WTC11 (cell line): ENCODE results near the gene DSTN.

Experiments used
- CBFB ChIP-seq: sonication (generic); formaldehyde crosslinking; IDR thresholded peaks from 2 replicates; pipeline ENCODE4 v1.8.1; 2022; ENCODE audit warnings: mild to moderate bottlenecking, low read depth, missing genetic modification reagents
- FOXJ3 ChIP-seq: sonication (generic); formaldehyde crosslinking; IDR thresholded peaks from 2 replicates; pipeline ENCODE4 v1.9.0; 2021; ENCODE audit warnings: missing genetic modification reagents, mild to moderate bottlenecking, borderline replicate concordance
- SMAD4 ChIP-seq: sonication (generic); formaldehyde crosslinking; IDR thresholded peaks from 2 replicates; pipeline ENCODE4 v1.8.0; 2022; ENCODE audit warnings: mild to moderate bottlenecking, missing genetic modification reagents
- SP1 ChIP-seq: sonication (generic); formaldehyde crosslinking; conservative IDR thresholded peaks from 2 replicates; pipeline ENCODE4 v1.8.1; 2022; ENCODE audit warnings: missing genetic modification reagents
- TCF7 ChIP-seq: sonication (generic); formaldehyde crosslinking; IDR thresholded peaks from 2 replicates; pipeline ENCODE4 v1.8.0; 2022; ENCODE audit warnings: mild to moderate bottlenecking, low read depth, missing genetic modification reagents, moderate library complexity
- ZNF232 ChIP-seq: sonication (generic); formaldehyde crosslinking; IDR thresholded peaks from 2 replicates; pipeline ENCODE4 v1.8.0; 2022; ENCODE audit warnings: mild to moderate bottlenecking, missing genetic modification reagents
- ZNF317 ChIP-seq: sonication (generic); formaldehyde crosslinking; IDR thresholded peaks from 2 replicates; pipeline ENCODE4 v1.8.1; 2023; ENCODE audit warnings: low read depth, mild to moderate bottlenecking, moderate library complexity, missing genetic modification reagents, borderline replicate concordance
- TF ChIP-seq, protein P1 (sequence below): sonication (generic); formaldehyde crosslinking; IDR thresholded peaks from 2 replicates; pipeline ENCODE4 v1.8.1; 2022; ENCODE audit warnings: low read depth, mild to moderate bottlenecking, moderate library complexity, missing genetic modification reagents, borderline replicate concordance
- TF ChIP-seq, protein P2 (sequence below): fragments of 200-600 bp; IDR thresholded peaks from 2 replicates; pipeline ENCODE4 v1.8.0; 2022; ENCODE audit warnings: antibody characterized with exemption
- TF ChIP-seq, protein P3 (sequence below): sonication (generic); formaldehyde crosslinking; IDR thresholded peaks from 2 replicates; pipeline ENCODE4 v1.8.0; 2022; ENCODE audit warnings: mild to moderate bottlenecking, missing genetic modification reagents
- TF ChIP-seq, protein P4 (sequence below): sonication (generic); formaldehyde crosslinking; IDR thresholded peaks from 2 replicates; pipeline ENCODE4 v1.8.1; 2023; ENCODE audit warnings: mild to moderate bottlenecking, missing genetic modification reagents
- TF ChIP-seq, protein P5 (sequence below): sonication (generic); formaldehyde crosslinking; IDR thresholded peaks from 2 replicates; pipeline ENCODE4 v1.8.1; 2023; ENCODE audit warnings: mild to moderate bottlenecking, missing genetic modification reagents

DNA sequence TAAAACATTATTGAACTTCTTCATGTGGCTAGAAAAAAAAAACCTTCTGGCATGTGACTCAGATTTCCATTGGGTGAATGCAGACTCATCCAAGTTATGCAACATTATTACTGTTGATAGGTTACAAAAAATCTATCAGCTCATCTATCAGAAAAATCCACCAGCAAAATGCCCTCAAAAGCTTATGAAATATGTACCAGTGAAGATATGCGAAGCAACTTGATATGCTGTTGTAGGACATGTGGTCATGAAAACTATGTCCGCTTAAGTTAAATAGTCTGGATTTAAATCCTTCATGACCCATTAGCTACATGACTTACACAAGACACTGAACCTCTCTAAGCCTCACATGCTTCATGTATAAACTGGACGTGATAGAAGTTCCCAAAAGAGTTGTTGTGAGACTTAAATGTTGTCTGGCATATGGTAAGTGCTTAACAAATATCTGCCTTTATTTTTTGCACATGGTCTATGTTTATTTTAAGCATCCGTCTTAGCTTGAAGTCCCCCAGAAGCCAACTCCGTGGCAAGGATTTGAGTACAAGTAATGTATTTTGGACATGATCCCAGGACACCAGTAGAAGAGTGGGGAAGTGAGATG is 26.2 kb upstream of the DSTN start:
- TF ChIP-seq, protein P1, sequence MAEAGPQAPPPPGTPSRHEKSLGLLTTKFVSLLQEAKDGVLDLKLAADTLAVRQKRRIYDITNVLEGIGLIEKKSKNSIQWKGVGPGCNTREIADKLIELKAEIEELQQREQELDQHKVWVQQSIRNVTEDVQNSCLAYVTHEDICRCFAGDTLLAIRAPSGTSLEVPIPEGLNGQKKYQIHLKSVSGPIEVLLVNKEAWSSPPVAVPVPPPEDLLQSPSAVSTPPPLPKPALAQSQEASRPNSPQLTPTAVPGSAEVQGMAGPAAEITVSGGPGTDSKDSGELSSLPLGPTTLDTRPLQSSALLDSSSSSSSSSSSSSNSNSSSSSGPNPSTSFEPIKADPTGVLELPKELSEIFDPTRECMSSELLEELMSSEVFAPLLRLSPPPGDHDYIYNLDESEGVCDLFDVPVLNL (CRISPR knock-in tag), result no peak
- TF ChIP-seq, protein P2, sequence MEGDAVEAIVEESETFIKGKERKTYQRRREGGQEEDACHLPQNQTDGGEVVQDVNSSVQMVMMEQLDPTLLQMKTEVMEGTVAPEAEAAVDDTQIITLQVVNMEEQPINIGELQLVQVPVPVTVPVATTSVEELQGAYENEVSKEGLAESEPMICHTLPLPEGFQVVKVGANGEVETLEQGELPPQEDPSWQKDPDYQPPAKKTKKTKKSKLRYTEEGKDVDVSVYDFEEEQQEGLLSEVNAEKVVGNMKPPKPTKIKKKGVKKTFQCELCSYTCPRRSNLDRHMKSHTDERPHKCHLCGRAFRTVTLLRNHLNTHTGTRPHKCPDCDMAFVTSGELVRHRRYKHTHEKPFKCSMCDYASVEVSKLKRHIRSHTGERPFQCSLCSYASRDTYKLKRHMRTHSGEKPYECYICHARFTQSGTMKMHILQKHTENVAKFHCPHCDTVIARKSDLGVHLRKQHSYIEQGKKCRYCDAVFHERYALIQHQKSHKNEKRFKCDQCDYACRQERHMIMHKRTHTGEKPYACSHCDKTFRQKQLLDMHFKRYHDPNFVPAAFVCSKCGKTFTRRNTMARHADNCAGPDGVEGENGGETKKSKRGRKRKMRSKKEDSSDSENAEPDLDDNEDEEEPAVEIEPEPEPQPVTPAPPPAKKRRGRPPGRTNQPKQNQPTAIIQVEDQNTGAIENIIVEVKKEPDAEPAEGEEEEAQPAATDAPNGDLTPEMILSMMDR, result no peak
- TF ChIP-seq ZNF317 (CRISPR knock-in tag) (no peak), SMAD4 (CRISPR knock-in tag) (no peak), FOXJ3 (CRISPR knock-in tag) (no peak), ZNF232 (no peak), CBFB (CRISPR knock-in tag) (no peak), TCF7 (CRISPR knock-in tag) (no peak), SP1 (CRISPR knock-in tag) (no peak)
- TF ChIP-seq, protein P3, sequence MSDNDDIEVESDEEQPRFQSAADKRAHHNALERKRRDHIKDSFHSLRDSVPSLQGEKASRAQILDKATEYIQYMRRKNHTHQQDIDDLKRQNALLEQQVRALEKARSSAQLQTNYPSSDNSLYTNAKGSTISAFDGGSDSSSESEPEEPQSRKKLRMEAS, result no peak
- TF ChIP-seq, protein P4, sequence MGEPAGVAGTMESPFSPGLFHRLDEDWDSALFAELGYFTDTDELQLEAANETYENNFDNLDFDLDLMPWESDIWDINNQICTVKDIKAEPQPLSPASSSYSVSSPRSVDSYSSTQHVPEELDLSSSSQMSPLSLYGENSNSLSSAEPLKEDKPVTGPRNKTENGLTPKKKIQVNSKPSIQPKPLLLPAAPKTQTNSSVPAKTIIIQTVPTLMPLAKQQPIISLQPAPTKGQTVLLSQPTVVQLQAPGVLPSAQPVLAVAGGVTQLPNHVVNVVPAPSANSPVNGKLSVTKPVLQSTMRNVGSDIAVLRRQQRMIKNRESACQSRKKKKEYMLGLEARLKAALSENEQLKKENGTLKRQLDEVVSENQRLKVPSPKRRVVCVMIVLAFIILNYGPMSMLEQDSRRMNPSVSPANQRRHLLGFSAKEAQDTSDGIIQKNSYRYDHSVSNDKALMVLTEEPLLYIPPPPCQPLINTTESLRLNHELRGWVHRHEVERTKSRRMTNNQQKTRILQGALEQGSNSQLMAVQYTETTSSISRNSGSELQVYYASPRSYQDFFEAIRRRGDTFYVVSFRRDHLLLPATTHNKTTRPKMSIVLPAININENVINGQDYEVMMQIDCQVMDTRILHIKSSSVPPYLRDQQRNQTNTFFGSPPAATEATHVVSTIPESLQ (CRISPR knock-in tag), result no peak
- TF ChIP-seq, protein P5, sequence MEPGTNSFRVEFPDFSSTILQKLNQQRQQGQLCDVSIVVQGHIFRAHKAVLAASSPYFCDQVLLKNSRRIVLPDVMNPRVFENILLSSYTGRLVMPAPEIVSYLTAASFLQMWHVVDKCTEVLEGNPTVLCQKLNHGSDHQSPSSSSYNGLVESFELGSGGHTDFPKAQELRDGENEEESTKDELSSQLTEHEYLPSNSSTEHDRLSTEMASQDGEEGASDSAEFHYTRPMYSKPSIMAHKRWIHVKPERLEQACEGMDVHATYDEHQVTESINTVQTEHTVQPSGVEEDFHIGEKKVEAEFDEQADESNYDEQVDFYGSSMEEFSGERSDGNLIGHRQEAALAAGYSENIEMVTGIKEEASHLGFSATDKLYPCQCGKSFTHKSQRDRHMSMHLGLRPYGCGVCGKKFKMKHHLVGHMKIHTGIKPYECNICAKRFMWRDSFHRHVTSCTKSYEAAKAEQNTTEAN, result no peak
